GM23338 (cell line): ENCODE measurements around the gene VSX1. TPM values are rescaled to one million over a fixed set of nuclear protein-coding genes. Genes with fewer than 3 reads are reported as not detected.

Experiments
- ATAC-seq: fragments of 200-7000 bp; cut with Tn5 transposase; 3 replicates; pipeline ENCODE4 v1.9.1; 2020
- DNase-seq: peaks from one replicate; pipeline ENCODE4 v3.0.0-alpha.2; 2015; ENCODE audit warnings: low spot score
- H2AFZ ChIP-seq: fragments of 200-600 bp; sonication (generic); 2 replicates; pipeline ENCODE4 v1.8.0; 2016; ENCODE audit warnings: antibody characterized with exemption, mild to moderate bottlenecking, moderate library complexity
- H3F3A ChIP-seq: fragments of 200-600 bp; sonication (generic); replicated peaks from 2 replicates; pipeline ENCODE4 v1.8.0; 2017; ENCODE audit warnings: antibody characterized with exemption, mixed run types, low read depth
- H3K27ac ChIP-seq: fragments of 200-600 bp; sonication (generic); 2 replicates; pipeline ENCODE4 v1.6.1; 2016; ENCODE audit warnings: low read depth
- H3K27me3 ChIP-seq: fragments of 200-600 bp; sonication (generic); 2 replicates; pipeline ENCODE4 v1.8.0; 2016; ENCODE audit warnings: mild to moderate bottlenecking, mixed run types, moderate library complexity; ENCODE audit not compliant: insufficient read depth
- H3K36me3 ChIP-seq: fragments of 200-600 bp; sonication (generic); 2 replicates; pipeline ENCODE4 v1.8.0; 2016; ENCODE audit warnings: mild to moderate bottlenecking; ENCODE audit not compliant: insufficient read depth
- H3K4me1 ChIP-seq: fragments of 200-600 bp; sonication (generic); 2 replicates; pipeline ENCODE4 v1.8.0; 2016; ENCODE audit warnings: mild to moderate bottlenecking, moderate library complexity; ENCODE audit not compliant: insufficient read depth
- H3K4me2 ChIP-seq: fragments of 200-600 bp; sonication (generic); 2 replicates; pipeline ENCODE4 v1.7.1; 2017; ENCODE audit warnings: mixed run types
- H3K4me3 ChIP-seq: fragments of 200-600 bp; sonication (generic); 2 replicates; pipeline ENCODE4 v1.6.1; 2016; ENCODE audit warnings: mixed run types
- H3K79me2 ChIP-seq: fragments of 200-600 bp; sonication (generic); replicated peaks from 2 replicates; pipeline ENCODE4 v1.8.0; 2017; ENCODE audit warnings: mild to moderate bottlenecking; ENCODE audit not compliant: insufficient read depth
- H3K9me2 ChIP-seq: fragments of 200-600 bp; sonication (generic); 2 replicates; pipeline ENCODE4 v1.8.0; 2017; ENCODE audit not compliant: insufficient read depth
- H4K20me1 ChIP-seq: fragments of 200-600 bp; sonication (generic); replicated peaks from 2 replicates; pipeline ENCODE4 v1.8.0; 2017; ENCODE audit warnings: mild to moderate bottlenecking; ENCODE audit not compliant: insufficient read depth
- H3K27ac Mint-ChIP-seq: 2 replicates; pipeline ENCODE4 v1.8.0; 2020; ENCODE audit warnings: inconsistent platforms, mild to moderate bottlenecking, moderate library complexity, mixed read lengths
- H3K27me3 Mint-ChIP-seq: 3 replicates; pipeline ENCODE4 v1.8.0; 2022; ENCODE audit warnings: low read depth, mild to moderate bottlenecking, moderate library complexity, mixed read lengths, inconsistent platforms; ENCODE audit not compliant: insufficient read depth, poor library complexity
- H3K36me3 Mint-ChIP-seq: 3 replicates; pipeline ENCODE4 v1.8.0; 2021; ENCODE audit warnings: low read depth, mild to moderate bottlenecking, inconsistent platforms, moderate library complexity, mixed read lengths
- H3K4me1 Mint-ChIP-seq: 3 replicates; pipeline ENCODE4 v1.8.0; 2020; ENCODE audit warnings: mild to moderate bottlenecking, inconsistent platforms, mixed read lengths
- H3K4me3 Mint-ChIP-seq: 3 replicates; pipeline ENCODE4 v1.8.0; 2021; ENCODE audit warnings: moderate library complexity, mild to moderate bottlenecking, inconsistent platforms, mixed read lengths
- H3K9me3 Mint-ChIP-seq: 3 replicates; pipeline ENCODE4 v1.8.0; 2020; ENCODE audit warnings: moderate library complexity, mild to moderate bottlenecking, inconsistent platforms, mixed read lengths
- CREB1 ChIP-seq: fragments of 250-450 bp; sonication (Bioruptor Pico); IDR thresholded peaks from 2 replicates; pipeline ENCODE4 v1.5.0; 2020; ENCODE audit warnings: low read depth, mild to moderate bottlenecking, moderate library complexity
- CTCF ChIP-seq, 2 experiments: fragments of 200-600 bp in 1 of 2; sonication (generic) in 1 of 2; conservative IDR thresholded peaks; 2 replicates each; pipeline versions ENCODE4 v1.5.1 to v1.6.1; 2016 to 2017; ENCODE audit warnings: antibody characterized with exemption in 2 of 2, low read depth in 2 of 2, mild to moderate bottlenecking in 2 of 2, moderate library complexity in 1 of 2
- EZH2 ChIP-seq: fragments of 200-600 bp; sonication (generic); IDR thresholded peaks from one replicate; pipeline ENCODE4 v1.8.0; 2017; ENCODE audit warnings: antibody characterized with exemption, mild to moderate bottlenecking, low read depth; ENCODE audit not compliant: unreplicated experiment
- EZH2phosphoT487 ChIP-seq: fragments of 200-600 bp; sonication (generic); IDR thresholded peaks from one replicate; pipeline ENCODE4 v1.8.1; 2018; ENCODE audit warnings: antibody characterized with exemption; ENCODE audit not compliant: unreplicated experiment
- JUNB ChIP-seq: IDR thresholded peaks from one replicate; pipeline ENCODE4 v1.6.1; 2016; ENCODE audit warnings: antibody characterized with exemption; ENCODE audit not compliant: unreplicated experiment
- NANOG ChIP-seq: IDR thresholded peaks from 2 replicates; pipeline ENCODE4 v1.6.1; 2016; ENCODE audit warnings: antibody characterized with exemption, borderline replicate concordance
- POLR2AphosphoS5 ChIP-seq: IDR thresholded peaks from 2 replicates; pipeline ENCODE4 v1.6.1; 2016; ENCODE audit warnings: antibody characterized with exemption, low read depth
- REST ChIP-seq: IDR thresholded peaks from one replicate; pipeline ENCODE4 v1.6.1; 2018; ENCODE audit warnings: antibody characterized with exemption; ENCODE audit not compliant: unreplicated experiment
- STAT1 ChIP-seq: IDR thresholded peaks from one replicate; pipeline ENCODE4 v1.6.1; 2016; ENCODE audit warnings: antibody characterized with exemption; ENCODE audit not compliant: unreplicated experiment
- ZNF114 ChIP-seq: fragments of 250-450 bp; sonication (Bioruptor Pico); IDR thresholded peaks from 2 replicates; pipeline ENCODE4 v1.5.0; 2020; ENCODE audit warnings: mild to moderate bottlenecking, moderate library complexity
- ZNF331 ChIP-seq: fragments of 250-450 bp; sonication (Bioruptor Pico); IDR thresholded peaks from 2 replicates; pipeline ENCODE4 v1.5.0; 2020; ENCODE audit warnings: low read depth, mild to moderate bottlenecking, moderate library complexity
- ZNF462 ChIP-seq: fragments of 250-450 bp; sonication (Bioruptor Pico); IDR thresholded peaks from 2 replicates; pipeline ENCODE4 v1.5.0; 2020; ENCODE audit warnings: mild to moderate bottlenecking, moderate library complexity
- polyA plus RNA-seq: library from polyadenylated mRNA; unstranded; fragments of >200 nt; fragmentation: Nextera tagmentation; extraction: Ambion mirVana; gene quantifications from 2 replicates; pipeline ENCODE4 v1.2.1, GENCODE V29; 2016
- total RNA-seq: library from RNA; depleted of rRNA; stranded (reverse); fragments of >200 nt; shearing (Covaris generic); gene quantifications from 2 replicates; pipeline ENCODE4 v1.2.3, GENCODE V29; 2014
- TF ChIP-seq, protein P1 (sequence below): IDR thresholded peaks from 2 replicates; pipeline ENCODE4 v1.6.1; 2016; ENCODE audit warnings: antibody characterized with exemption

VSX1 gene
- total and polyA plus RNA-seq, 2 experiments from 2014 or later: 0.73 TPM; not detected in 1

GRCh38 chr20:25033265-25033923, 48.5 kb downstream of the VSX1 start:
- H3K36me3 Mint-ChIP-seq: no peaks in the 10 kb centered on the region
- no peak for TF ChIP-seq EZH2phosphoT487
- TF ChIP-seq ZNF114 (CRISPR knock-in tag): no peak
- no peak for TF ChIP-seq POLR2AphosphoS5
- no peak for TF ChIP-seq ZNF331 (CRISPR knock-in tag)
- TF ChIP-seq, protein P1, sequence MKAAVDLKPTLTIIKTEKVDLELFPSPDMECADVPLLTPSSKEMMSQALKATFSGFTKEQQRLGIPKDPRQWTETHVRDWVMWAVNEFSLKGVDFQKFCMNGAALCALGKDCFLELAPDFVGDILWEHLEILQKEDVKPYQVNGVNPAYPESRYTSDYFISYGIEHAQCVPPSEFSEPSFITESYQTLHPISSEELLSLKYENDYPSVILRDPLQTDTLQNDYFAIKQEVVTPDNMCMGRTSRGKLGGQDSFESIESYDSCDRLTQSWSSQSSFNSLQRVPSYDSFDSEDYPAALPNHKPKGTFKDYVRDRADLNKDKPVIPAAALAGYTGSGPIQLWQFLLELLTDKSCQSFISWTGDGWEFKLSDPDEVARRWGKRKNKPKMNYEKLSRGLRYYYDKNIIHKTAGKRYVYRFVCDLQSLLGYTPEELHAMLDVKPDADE: no peak
- TF ChIP-seq STAT1: no peak
- TF ChIP-seq EZH2: no peak
- TF ChIP-seq NANOG: no peak
- no peak for TF ChIP-seq ZNF462 (CRISPR knock-in tag)
- no peak for TF ChIP-seq REST
- no peak for TF ChIP-seq CTCF (conservative IDR thresholded peaks at IDR 0.05; ENCODE audit: low read depth in 2 of 2)
- TF ChIP-seq JUNB: no peak
- TF ChIP-seq CREB1 (CRISPR knock-in tag): no peak
- peaks cover 12% of the 10 kb centered on the region for H3K27me3 Mint-ChIP-seq
- Histone ChIP-seq H3K4me2 (no peak overlapping the region), H3K79me2 (no peaks in the 10 kb centered on the region), H3K4me3 (no peak overlapping the region), H3K27me3 (no peaks in the 10 kb centered on the region), H3K27ac (no peak overlapping the region), H2AFZ (peak overlapping the region; percentile 66; the same call in 1 of the 2 replicates), H3K9me2 (peaks cover 4% of the 10 kb centered on the region; the same call in 1 of the 2 replicates), H3K36me3 (no peaks in the 10 kb centered on the region), H4K20me1 (no peaks in the 10 kb centered on the region), H3F3A (no peaks in the 10 kb centered on the region), H3K4me1 (no peaks in the 10 kb centered on the region; the same call in 1 of the 2 replicates)
- H3K4me1 Mint-ChIP-seq: peaks cover 20% of the 10 kb centered on the region
- H3K9me3 Mint-ChIP-seq: no peaks in the 10 kb centered on the region; the same call in 2 of the 3 replicates
- ATAC-seq (no peak), DNase-seq (no peak)
- H3K4me3 Mint-ChIP-seq: no peak overlapping the region
- no peak overlapping the region for H3K27ac Mint-ChIP-seq
